CD1c-positive myeloid dendritic cell (primary cell): ENCODE measurements around the gene NR5A2.
"Not testable (repeated sequence)": the region's sequence is repeated elsewhere in the genome, so short reads cannot be mapped to it uniquely, and the experiment has no call there.

Experiments
- DNase-seq: peaks from one replicate; pipeline ENCODE4 v3.0.0-alpha.2; 2016; ENCODE audit errors: extremely low spot score

The NR5A2 gene

GRCh38 chr1:200163911-200164310 is 136.4 kb downstream of the NR5A2 start:
- no peak for DNase-seq

- no peak for DNase-seq
Measured at GRCh38 chr1:200165493-200166220, 138.1 kb downstream of the NR5A2 start.

GRCh38 chr1:200166411-200166810 is 138.9 kb downstream of the NR5A2 start:
- DNase-seq, result peak; percentile 35

- no peak for DNase-seq
Measured at GRCh38 chr1:200168926-200169325, 141.4 kb downstream of the NR5A2 start.

- no peak for DNase-seq
Measured at GRCh38 chr1:200172311-200172710, 144.8 kb downstream of the NR5A2 start.

GRCh38 chr1:200173097-200173618 is 145.6 kb downstream of the NR5A2 start:
- DNase-seq, result no peak

- DNase-seq, result no peak
Measured at GRCh38 chr1:200174525-200175295, 147.2 kb downstream of the NR5A2 start.

GRCh38 chr1:200176181-200176580 is 148.7 kb downstream of the NR5A2 start:
- DNase-seq, result no peak

- no peak for DNase-seq
Measured at GRCh38 chr1:200176798-200177197, 149.3 kb downstream of the NR5A2 start.

- no peak for DNase-seq
Measured at GRCh38 chr1:200178340-200178739, 150.8 kb downstream of the NR5A2 start.

GRCh38 chr1:200179126-200179780 is 151.7 kb downstream of the NR5A2 start:
- no peak for DNase-seq

- no peak for DNase-seq
Measured at GRCh38 chr1:200179781-200180160, 152.3 kb downstream of the NR5A2 start.

- no peak for DNase-seq
Measured at GRCh38 chr1:200180821-200181220, 153.3 kb downstream of the NR5A2 start.

GRCh38 chr1:200181861-200182260 is 154.4 kb downstream of the NR5A2 start:
- no peak for DNase-seq

- DNase-seq, result no peak
Measured at GRCh38 chr1:200182701-200183100, 155.2 kb downstream of the NR5A2 start.

- DNase-seq, result peak; percentile 13
Measured at GRCh38 chr1:200183637-200184036, 156.1 kb downstream of the NR5A2 start.

GRCh38 chr1:200184196-200184595 is 156.7 kb downstream of the NR5A2 start:
- peak; percentile 92 for DNase-seq

GRCh38 chr1:200185191-200185590 is 157.7 kb downstream of the NR5A2 start:
- DNase-seq, result peak; percentile 68

- not testable (repeated sequence) for DNase-seq
Measured at GRCh38 chr1:200187332-200187731, 159.8 kb downstream of the NR5A2 start.

- no peak for DNase-seq
Measured at GRCh38 chr1:200191993-200192392, 164.5 kb downstream of the NR5A2 start.

- no peak for DNase-seq
Measured at GRCh38 chr1:200194477-200194876, 167.0 kb downstream of the NR5A2 start.

- DNase-seq, result no peak
Measured at GRCh38 chr1:200198236-200198635, 170.7 kb downstream of the NR5A2 start.
